ENCODE results near the gene MINDY4. TPM values are rescaled to one million over a fixed set of nuclear protein-coding genes. Genes with fewer than 3 reads are reported as not detected.
A peak's percentile ranks its signal among the peaks of the same experiment; 100 is the strongest.

Gene MINDY4
- total RNA-seq, 1 donor from 2014 or later = 13.8 TPM

DNA sequence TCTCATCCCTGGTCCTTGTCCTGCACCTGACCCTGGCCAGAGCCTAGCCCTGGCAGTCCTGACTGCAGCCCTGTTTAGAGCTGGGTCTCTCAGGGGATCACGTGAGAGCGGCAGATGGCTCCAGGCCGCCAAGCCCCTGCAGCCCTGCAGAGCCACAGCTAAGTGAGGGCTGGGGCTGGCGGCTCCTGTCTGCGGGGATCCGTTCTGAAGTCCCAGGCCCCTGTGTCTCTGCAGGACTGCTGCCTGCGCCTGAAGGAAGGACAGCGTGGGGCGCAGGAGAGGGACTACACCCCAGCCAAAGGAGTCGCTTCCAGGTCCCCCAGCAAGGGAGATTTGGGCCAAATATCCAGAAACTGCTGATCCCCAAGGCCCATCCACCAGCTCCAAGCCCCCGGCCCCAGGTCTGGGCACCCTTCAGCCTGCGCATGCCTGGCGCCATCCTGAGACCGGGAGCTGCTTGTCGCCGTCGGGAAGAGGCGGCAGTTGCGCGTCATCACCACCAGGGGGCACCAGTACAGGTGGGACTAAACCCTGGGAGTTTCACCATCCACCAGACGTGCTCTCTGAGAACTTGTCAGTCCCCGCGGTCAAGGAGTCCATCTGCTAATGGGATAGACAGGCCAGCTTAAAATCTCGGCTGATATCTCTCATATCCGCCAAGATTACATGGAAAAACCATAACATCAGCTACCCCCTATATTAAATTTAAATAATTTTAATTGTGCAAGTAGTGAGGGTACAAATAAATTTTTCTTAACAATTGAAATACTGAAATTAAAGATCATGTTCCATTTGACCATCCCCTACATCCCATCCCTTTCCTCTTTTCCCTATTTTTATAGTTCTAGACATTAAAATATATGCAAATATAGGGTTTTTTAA is 167.5 kb downstream of the MINDY4 start:
- peak; percentile 99 for TF ChIP-seq CTCF (IDR thresholded peaks at IDR 0.05)
- Histone ChIP-seq H3K36me3 (no peaks in the 10 kb centered on the region), H3K27me3 (ENCODE audit: low read depth) (no peaks in the 10 kb centered on the region), H3K27ac (no peak overlapping the region), H3K4me3 (no peak overlapping the region), H3K4me1 (peaks cover 16% of the 10 kb centered on the region), H3K9me3 (no peaks in the 10 kb centered on the region)
- peak; percentile 86 for DNase-seq
- peak; percentile 87 to 88 for ATAC-seq
- intact Hi-C loops (cut with DNase I) = no loop called here

- intact Hi-C loops (cut with DNase I) = no loop called here
- TF ChIP-seq CTCF (IDR thresholded peaks at IDR 0.05) = no peak
- Histone ChIP-seq H3K36me3 (no peaks in the 10 kb centered on the region), H3K4me1 (peaks cover 7% of the 10 kb centered on the region), H3K27me3 (ENCODE audit: low read depth) (no peaks in the 10 kb centered on the region), H3K4me3 (no peak overlapping the region), H3K9me3 (no peaks in the 10 kb centered on the region), H3K27ac (no peak overlapping the region)
- DNase-seq (no peak), ATAC-seq (peak in 1 of 2 donors; percentile 43)
Observed at GRCh38 chr7:30941582-30942323, 170.5 kb downstream of the MINDY4 start.

Other genes with a start within 250 kb of the MINDY4 start
- gene GARS1, start 176.5 kb upstream of the MINDY4 start, total RNA-seq = 67.7 TPM
- gene CRHR2, start 89.0 kb upstream of the MINDY4 start, total RNA-seq = not detected
- gene INMT, start 19.3 kb upstream of the MINDY4 start, total RNA-seq = 249 TPM
- gene AQP1, start 140.4 kb downstream of the MINDY4 start, total RNA-seq = 826 TPM
- gene GHRHR, start 192.5 kb downstream of the MINDY4 start, total RNA-seq = not detected